ENCODE data around the gene LRP5. TPM values are rescaled to one million over a fixed set of nuclear protein-coding genes. Genes with fewer than 3 reads are reported as not detected.

The LRP5 gene
- total RNA-seq, 4 donors from 2014 or later, result 22.3 to 43.2 (median 33.8) TPM

DNA sequence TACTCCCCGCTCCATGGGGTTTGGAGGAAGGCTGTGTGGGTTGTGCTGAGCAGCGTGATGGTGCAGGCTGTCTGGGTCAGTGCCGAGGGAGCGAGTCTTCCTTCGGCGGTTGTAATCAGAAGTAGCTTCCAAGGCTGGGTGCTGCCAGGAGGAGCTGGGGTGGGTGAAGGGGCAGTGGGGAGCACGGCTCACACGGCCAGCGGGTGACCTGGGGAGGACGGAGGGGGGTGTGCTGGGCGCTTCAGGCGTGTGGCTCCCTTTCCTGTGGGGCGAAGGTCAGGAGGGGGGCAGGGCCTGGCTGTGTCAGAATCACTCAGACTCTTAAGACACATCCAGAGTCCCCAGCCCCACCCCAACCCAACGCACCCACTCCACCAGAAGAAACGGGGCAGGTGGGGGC lies 60.2 kb downstream of the LRP5 start:
- DNase-seq (ENCODE audit: low spot score in 2 of 2), result no peak
- WGBS, 2 donors, result 69 to 81% methylated on average over 14 to 15 of the region's 15 CpGs
- Histone ChIP-seq H3K4me1 (peaks cover 6 to 59% (median 38%) of the 10 kb centered on the region in 4 donors), H3K9me3 (no peaks in the 10 kb centered on the region), H3K36me3 (peaks cover 0 to 7% (median 0%) of the 10 kb centered on the region in 3 donors), H3K27me3 (no peaks in the 10 kb centered on the region), H3K27ac (peak overlapping the region in 2 of 4 donors; percentile 54 to 85), H3K4me3 (no peak overlapping the region)
- TF ChIP-seq EP300 (IDR thresholded peaks at IDR 0.05), result no peak
- no peak for TF ChIP-seq POLR2A (IDR thresholded peaks at IDR 0.05)
- TF ChIP-seq, protein P1, sequence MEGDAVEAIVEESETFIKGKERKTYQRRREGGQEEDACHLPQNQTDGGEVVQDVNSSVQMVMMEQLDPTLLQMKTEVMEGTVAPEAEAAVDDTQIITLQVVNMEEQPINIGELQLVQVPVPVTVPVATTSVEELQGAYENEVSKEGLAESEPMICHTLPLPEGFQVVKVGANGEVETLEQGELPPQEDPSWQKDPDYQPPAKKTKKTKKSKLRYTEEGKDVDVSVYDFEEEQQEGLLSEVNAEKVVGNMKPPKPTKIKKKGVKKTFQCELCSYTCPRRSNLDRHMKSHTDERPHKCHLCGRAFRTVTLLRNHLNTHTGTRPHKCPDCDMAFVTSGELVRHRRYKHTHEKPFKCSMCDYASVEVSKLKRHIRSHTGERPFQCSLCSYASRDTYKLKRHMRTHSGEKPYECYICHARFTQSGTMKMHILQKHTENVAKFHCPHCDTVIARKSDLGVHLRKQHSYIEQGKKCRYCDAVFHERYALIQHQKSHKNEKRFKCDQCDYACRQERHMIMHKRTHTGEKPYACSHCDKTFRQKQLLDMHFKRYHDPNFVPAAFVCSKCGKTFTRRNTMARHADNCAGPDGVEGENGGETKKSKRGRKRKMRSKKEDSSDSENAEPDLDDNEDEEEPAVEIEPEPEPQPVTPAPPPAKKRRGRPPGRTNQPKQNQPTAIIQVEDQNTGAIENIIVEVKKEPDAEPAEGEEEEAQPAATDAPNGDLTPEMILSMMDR (IDR thresholded peaks at IDR 0.05), result no peak

DNA sequence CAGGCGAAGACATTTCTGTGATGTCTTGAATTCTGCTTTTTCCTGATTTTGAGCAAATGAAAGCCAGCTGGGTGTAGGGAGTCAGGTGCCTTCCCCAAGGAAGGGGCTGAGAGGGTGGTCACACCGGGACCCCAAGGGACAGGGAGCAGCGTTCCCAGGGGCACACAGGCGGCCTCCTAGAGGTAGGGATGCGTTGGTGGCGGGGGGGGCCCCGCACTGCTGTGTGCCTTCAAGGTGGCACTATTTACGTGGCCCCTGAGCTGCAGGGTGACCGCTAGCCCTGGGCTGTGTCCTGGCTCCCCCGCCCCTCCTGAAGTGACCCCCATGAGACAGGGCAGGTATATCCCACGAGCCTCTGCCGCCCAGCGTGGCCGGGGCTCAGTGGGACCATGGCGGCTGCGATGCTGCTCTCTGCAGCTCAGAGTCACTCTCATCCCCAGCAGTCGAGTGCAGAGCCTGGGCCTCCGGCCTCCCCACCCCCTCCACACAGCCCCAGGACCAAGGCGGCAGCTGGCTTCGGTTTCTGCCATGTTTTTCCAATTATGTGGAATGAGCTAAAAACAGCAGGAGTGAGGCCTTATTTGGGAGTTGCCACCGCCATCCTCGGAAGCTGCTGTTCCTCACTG lies 60.9 kb downstream of the LRP5 start:
- DNase-seq (ENCODE audit: low spot score in 2 of 2), result peak in 1 of 2 donors; percentile 39
- Histone ChIP-seq H3K27me3 (no peaks in the 10 kb centered on the region), H3K4me1 (peaks cover 6 to 65% (median 40%) of the 10 kb centered on the region in 4 donors), H3K4me3 (no peak overlapping the region), H3K36me3 (peaks cover 0 to 4% (median 0%) of the 10 kb centered on the region in 3 donors), H3K27ac (peak overlapping the region; percentile 59 to 85 (median 75)), H3K9me3 (no peaks in the 10 kb centered on the region)
- WGBS, 2 donors, result 46 to 79% methylated on average over 11 to 19 of the region's 22 CpGs
- TF ChIP-seq EP300 (IDR thresholded peaks at IDR 0.05) (no peak), POLR2A (IDR thresholded peaks at IDR 0.05) (no peak)
- TF ChIP-seq, protein P1 (IDR thresholded peaks at IDR 0.05), result no peak

DNA sequence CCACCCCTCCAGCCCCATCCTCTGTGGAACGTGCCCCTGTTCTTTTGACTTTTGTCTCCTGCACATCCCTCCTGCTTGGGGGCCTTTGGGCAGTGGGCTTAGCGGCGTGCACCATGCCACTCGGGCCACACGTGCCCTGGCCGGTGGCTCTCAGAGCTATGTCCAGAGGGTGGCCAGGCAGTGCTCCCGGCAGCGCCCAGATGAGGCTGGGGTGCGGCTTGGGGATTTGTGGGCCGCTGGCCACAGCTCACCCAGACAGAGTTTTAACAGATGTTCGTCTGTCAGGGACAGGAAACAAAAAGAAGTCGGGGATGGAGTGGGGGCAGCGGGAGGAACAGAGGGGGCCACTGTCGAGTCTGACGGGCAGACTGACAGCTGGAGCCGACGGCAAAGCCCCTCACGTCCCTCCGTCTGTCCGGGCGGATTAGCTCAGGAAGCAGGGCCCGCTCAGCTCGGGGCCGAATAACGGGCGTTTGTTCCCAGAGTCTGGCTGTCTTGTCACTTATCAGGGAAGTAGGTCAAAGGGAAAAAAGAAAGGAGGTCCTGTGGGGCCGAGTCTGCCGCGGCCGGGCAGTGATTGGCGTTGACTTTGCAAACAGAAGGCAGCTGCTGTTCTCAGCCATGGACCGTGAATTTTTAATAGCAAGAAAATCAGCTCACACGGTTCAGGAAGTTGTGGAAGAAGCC lies 61.6 kb downstream of the LRP5 start:
- 11% methylated on average over 33 of the region's 33 CpGs for WGBS, 2 donors
- Histone ChIP-seq H3K4me1 (peaks cover 6 to 65% (median 40%) of the 10 kb centered on the region in 4 donors), H3K9me3 (no peaks in the 10 kb centered on the region), H3K27me3 (no peaks in the 10 kb centered on the region), H3K27ac (peak overlapping the region; percentile 59 to 85 (median 75)), H3K4me3 (peak overlapping the region in 1 of 4 donors; percentile 20), H3K36me3 (no peaks in the 10 kb centered on the region)
- TF ChIP-seq, protein P1 (IDR thresholded peaks at IDR 0.05), result no peak
- peak in 1 of 2 donors; percentile 21 for TF ChIP-seq EP300 (IDR thresholded peaks at IDR 0.05)
- no peak for TF ChIP-seq POLR2A (IDR thresholded peaks at IDR 0.05)
- no peak for DNase-seq (ENCODE audit: low spot score in 2 of 2)

DNA sequence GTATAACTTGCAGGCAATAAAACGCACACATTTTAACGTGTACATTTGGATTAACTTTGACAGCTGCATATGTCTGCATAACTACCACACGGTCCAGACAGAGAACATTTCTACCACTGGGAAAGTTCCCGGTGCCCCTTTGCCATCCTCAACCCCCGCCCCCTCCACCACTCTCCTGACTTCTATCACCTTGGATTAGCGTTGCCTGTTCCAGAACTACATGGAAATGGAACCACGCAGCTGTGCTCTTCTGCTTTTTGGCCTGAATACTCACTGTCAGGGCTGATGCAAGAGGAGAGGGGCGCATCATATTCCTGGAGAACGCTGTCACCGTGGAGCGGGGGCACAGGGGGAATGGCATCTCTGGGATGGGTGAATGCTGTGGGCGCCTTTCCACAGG lies 62.1 kb downstream of the LRP5 start:
- H3K9me3 ChIP-seq, result no peaks in the 10 kb centered on the region
- TF ChIP-seq POLR2A (IDR thresholded peaks at IDR 0.05), result no peak
- no peak for TF ChIP-seq EP300 (IDR thresholded peaks at IDR 0.05)
- TF ChIP-seq, protein P1 (IDR thresholded peaks at IDR 0.05), result no peak
- peaks cover 6 to 68% (median 42%) of the 10 kb centered on the region in 4 donors for H3K4me1 ChIP-seq
- WGBS, 2 donors, result 51 to 57% methylated on average over 12 of the region's 12 CpGs
- no peak overlapping the region for H3K4me3 ChIP-seq
- H3K27me3 ChIP-seq, result no peaks in the 10 kb centered on the region
- peak overlapping the region in 2 of 4 donors; percentile 83 to 85 for H3K27ac ChIP-seq
- H3K36me3 ChIP-seq, result no peaks in the 10 kb centered on the region
- DNase-seq (ENCODE audit: low spot score in 2 of 2), result no peak

DNA sequence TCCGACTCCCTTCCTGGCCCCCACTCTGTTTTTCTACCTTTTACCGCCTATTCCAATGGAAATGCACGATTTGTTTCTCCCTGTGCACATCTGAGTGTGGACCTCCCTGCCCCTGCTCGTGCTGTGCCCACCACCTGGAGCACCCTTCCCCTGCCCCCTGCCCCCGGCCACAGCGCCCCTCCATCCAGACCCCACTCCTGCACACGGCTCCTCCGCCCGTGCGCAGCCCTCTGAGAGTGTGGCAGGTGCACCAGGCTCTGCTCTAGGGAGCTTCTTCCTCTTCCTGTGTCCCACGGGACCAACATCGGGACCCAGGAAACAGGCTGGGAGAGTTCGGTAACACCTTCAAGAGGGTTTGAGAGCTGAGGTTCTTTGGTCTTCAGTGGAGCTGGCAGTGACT lies 62.9 kb downstream of the LRP5 start:
- Histone ChIP-seq H3K4me1 (peaks cover 6 to 69% (median 46%) of the 10 kb centered on the region in 4 donors), H3K4me3 (no peak overlapping the region), H3K27me3 (no peaks in the 10 kb centered on the region), H3K27ac (no peak overlapping the region), H3K36me3 (no peaks in the 10 kb centered on the region), H3K9me3 (no peaks in the 10 kb centered on the region)
- DNase-seq (ENCODE audit: low spot score in 2 of 2), result no peak
- WGBS, 2 donors, result 90 to 93% methylated on average over 13 of the region's 13 CpGs
- TF ChIP-seq POLR2A (IDR thresholded peaks at IDR 0.05) (no peak), EP300 (IDR thresholded peaks at IDR 0.05) (no peak)
- TF ChIP-seq, protein P1 (IDR thresholded peaks at IDR 0.05), result no peak
